ENCODE results near the gene PIP5K1C. TPM values are rescaled to one million over a fixed set of nuclear protein-coding genes. Genes with fewer than 3 reads are reported as not detected.
A peak's percentile ranks its signal among the peaks of the same experiment; 100 is the strongest.

PIP5K1C gene
- total and polyA plus RNA-seq, 9 of the 15 experiments (the other 6 are each of a cell fraction or from before 2014, with no cell fraction given) = 0.38 to 22.1 (median 4.1) TPM

GRCh38 chr19:3698974-3699740, 1.1 kb downstream of the PIP5K1C start (continued):
- TF ChIP-seq ZBTB9 (CRISPR knock-in tag; IDR thresholded peaks at IDR 0.05) (0 out of 2 replicates have a peak, but pooled peaks have one; percentile 15), ZBTB7A (IDR thresholded peaks at IDR 0.05; ENCODE audit: borderline replicate concordance, control insufficient read depth, low read depth, low read length) (0 out of 2 replicates have a peak, but pooled peaks have one; percentile 11), ZNF175 (CRISPR knock-in tag; IDR thresholded peaks at IDR 0.05; ENCODE audit: low read depth) (peak; percentile 65; the same call in 1 of the 2 replicates), YY1 (IDR thresholded peaks at IDR 0.05; ENCODE audit: borderline replicate concordance in 1 of 3, control insufficient read depth in 1 of 3, extremely low read depth in 1 of 3, insufficient read depth in 3 of 3, insufficient read length in 1 of 3, insufficient replicate concordance in 2 of 3, low read depth in 1 of 3, low read length in 2 of 3) (peak in 1 of 3 experiments; percentile 13), GABPB1 (CRISPR knock-in tag; IDR thresholded peaks at IDR 0.05) (peak; percentile 54; the same call in 1 of the 2 replicates), ZNF354B (CRISPR knock-in tag; IDR thresholded peaks at IDR 0.05) (no peak), CHD7 (IDR thresholded peaks at IDR 0.05; ENCODE audit: low read depth, low read length) (no peak), SMARCB1 (IDR thresholded peaks at IDR 0.05; ENCODE audit: insufficient read length, low read depth) (no peak), MCM7 (IDR thresholded peaks at IDR 0.05) (no peak), KHSRP (IDR thresholded peaks at IDR 0.05) (no peak), ZNF668 (CRISPR knock-in tag; IDR thresholded peaks at IDR 0.05) (no peak), KDM5B (IDR thresholded peaks at IDR 0.05; ENCODE audit: insufficient replicate concordance, low read depth, low read length) (peak; percentile 34), ZBTB17 (CRISPR knock-in tag; IDR thresholded peaks at IDR 0.05) (no peak)
